GM18499 (cell line): Measurements from ENCODE around the gene GBX2.

Experiments
- ATAC-seq: cut with Tn5 transposase; IDR thresholded peaks from one replicate; pipeline ENCODE4 v1.9.1; 2021; ENCODE audit warnings: moderate number of reproducible peaks; ENCODE audit not compliant: insufficient read depth, unreplicated experiment

GBX2 gene

DNA sequence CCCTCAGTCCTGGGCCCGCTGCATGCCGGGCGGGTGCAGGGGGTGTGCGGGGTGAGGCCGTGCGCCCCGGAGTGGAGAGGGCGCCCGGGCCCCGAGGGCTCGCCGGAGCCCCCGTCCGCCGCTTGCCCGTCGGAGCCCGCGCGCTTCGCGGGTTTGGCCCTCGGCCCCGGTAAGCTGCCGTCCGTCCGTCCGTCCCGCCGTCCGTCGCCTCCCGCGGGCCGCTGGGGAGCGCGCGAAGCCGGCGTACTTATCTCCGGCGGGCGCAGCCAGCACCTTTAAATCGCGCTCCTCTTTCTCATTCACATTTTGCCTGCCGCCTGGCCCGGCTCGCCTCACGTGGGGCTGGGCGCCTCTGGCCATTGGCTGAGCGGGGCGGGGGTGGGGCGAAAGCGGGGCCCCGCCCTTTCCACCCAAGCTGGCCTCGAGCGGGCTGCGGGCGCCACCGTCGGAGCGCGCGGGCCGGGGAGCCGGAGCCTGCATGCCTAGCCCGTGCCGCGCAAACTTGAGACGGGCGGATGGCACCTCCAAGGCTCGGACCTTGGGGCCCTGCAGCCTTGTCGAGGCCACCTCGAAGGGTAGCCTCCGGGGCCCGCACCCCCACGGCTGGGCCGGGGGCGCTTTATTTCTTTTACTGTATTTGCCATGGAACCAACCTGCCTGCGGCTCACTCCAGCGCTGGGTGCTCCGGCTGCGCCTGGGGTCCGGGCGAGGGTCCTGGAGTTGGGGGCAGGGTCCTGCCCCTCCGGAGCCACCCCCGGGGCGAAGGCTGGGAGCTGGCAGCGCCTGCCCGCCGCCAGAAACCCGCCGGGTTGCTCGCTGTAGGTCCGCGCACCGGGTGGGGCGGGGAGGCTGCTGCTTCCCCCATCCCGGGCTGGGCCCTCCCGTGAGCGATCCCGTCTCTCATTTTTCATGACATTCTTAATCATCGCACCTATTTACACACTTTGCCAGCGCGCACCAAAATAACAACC is at the start of gene GBX2:
Gene GBX2, minus strand, starts transcription at position 277 of the 971 bp plus-strand sequence. CDS start 415 bp downstream, outside the sequence.
- ATAC-seq, result no peak

DNA sequence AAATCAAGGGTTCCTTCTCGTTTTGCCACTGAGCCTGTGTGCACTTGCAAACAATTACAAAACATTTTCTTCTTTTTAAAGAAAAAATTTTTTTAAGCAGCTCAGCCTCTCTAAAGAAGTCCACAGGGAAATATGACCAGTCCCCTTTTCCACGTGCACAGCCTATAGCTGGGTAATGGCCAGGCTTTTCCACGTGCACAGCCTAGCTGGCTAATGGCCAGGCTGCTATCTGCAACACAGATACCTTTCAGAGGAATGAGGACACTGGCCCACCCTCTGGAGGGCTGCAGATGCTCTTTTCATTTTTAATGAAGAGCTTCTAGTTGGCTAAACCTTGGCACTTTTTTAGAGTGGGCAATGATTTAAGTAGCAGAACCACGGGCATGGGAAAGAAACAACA is 49.7 kb upstream of the GBX2 start:
- ATAC-seq, result no peak

DNA sequence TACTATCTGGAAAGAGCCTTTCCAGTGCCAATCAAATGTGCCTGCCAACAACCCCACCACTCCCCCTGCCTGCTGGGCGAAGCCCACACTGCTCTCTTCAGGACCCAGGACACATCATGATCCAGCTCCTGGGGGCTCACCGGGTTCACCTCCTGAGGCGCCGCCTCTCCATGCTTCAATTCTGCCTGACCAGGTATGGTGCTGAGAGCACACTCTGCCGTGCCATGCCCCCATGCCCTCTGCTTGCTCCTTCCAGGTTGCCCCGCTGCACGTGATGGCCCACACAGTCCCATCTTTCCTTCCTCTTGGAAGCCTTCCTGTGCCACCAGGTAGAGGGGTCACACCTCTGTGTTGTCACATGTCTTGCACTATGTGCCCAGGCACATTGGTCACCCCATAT is 48.5 kb upstream of the GBX2 start:
- no peak for ATAC-seq

DNA sequence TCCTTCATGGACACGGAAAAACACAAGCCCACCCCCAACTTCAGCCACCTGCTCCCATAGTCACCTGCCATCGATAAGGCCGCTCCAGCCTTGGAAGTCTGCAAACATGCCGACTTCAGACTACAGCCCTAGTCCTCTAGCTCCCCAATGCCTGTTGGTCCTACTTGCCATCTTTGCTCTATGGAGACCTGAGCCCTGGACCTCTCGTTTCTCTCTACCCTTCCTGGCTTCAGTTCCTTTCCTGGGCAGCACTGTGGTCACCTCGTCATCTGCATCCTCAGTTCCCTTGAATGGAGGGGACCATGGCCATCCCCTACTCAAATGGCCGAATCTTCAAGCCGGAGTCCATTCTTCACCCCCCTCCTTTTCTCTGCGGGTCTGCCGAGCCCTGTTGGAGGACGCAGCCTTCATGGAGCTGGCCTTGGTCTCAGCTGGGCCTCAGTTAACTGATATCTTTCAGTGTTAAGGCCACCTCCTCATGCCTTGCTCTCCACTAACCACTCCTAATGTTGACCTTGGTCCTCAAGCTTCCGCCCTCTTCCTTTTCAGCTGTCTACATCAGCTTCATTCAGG is 47.7 kb upstream of the GBX2 start:
- no peak for ATAC-seq

DNA sequence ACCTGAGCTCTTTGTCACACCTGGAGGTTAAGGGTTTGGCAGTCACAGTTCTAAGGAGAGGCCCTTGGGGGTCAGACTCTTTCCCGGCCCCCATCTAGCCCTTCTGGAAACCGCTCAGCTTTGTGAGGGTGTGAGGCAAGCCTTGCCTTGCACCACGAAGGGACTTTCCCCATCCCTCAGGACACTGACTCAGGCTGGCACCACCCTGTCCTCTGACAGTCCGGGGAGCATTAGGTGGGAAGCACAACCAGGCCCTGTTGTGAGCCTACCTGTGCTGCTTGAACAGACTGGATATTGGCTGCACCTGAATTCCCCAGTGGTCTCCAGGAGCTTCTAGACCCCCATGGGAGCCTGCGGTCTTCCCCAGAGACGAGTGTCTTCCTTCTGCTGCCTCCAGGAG is 47.0 kb upstream of the GBX2 start:
- no peak for ATAC-seq

DNA sequence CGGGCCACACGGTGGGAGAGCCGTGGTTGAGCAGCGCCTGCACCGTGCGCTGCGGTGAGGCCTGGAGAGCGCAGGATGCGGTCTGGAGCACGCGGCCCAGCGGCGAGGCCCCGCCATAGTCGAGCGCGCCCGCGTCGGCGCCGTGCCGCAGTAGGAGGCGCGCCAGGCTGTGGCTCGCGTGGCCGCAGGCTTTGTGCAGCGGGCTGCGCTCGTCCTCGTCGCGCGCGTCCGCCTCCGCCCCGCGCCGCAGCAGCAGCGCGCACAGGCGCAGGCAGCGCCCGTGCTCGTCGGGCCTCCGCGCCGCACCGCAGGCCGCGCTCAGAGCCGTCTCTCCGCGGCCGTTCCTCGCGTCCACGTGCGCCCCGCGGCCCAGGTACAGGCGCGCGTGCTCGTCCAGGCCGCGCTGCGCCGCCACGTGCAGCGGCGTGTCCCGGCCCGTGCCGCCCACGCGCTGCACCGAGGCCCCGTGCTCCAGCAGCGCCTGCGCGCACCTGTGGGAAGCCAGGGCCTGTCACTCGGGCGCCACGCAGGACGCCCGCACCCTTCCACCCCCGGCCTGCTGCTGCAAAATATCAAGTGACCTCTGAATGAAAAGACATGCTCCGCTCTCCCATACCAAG is 46.3 kb upstream of the GBX2 start:
- ATAC-seq, result no peak

DNA sequence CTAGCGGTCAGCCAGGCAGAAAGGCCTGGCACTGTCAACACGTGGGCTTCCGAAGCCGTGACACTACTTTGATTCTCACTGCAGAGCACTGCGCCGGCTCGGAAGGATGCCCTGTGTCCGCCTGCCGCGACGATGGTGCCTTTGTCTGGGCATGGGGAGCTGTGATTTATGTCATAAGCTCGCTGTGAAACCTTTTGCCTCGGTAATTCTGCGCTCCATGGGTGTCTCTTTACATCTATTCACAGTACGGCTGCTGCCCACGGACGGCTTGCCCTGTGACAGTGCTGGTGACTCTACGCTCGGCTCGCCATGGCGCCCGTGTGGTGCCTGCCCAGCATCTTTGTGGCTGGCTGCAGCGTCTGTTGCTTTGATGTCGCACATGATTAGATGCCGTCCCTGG is 43.1 kb upstream of the GBX2 start:
- no peak for ATAC-seq

DNA sequence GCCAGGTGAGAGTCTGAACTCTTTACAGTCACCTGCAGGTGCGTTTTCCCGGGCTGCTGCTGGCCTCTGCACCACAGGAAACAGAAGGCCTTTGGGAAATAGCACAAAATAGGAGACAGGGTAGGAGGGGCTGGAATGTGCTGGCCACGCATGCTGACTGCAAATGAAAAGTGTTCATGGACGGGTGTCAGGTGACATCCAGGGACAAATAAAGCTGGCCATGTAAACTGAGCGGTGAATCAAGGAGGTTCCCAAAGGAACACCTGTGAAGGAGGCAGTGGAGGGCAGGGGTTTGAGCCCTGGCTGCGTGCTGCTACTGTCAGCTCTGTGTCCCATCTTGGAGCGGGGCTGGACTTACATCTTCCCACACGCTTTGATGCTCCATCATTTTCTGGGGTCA is 42.4 kb upstream of the GBX2 start:
- no peak for ATAC-seq

DNA sequence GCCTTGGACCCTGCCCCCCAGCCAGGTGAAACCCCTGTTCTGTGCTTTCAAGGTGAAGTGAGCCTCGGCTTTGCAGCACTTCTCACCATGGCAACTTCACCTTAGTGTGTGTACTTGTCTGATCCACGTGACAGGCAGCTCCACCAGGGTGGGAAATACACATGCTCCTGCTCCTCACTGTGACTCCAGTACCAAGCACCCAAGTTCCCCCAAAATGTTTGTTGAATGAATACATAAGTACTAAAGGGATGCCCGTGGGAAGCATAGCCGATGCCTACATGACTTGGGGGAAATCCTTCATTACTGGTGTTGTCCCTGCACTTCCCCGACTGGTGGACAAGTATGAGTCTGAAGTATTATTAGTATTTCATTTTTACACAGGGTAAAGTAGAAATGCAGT is 41.8 kb upstream of the GBX2 start:
- no peak for ATAC-seq

DNA sequence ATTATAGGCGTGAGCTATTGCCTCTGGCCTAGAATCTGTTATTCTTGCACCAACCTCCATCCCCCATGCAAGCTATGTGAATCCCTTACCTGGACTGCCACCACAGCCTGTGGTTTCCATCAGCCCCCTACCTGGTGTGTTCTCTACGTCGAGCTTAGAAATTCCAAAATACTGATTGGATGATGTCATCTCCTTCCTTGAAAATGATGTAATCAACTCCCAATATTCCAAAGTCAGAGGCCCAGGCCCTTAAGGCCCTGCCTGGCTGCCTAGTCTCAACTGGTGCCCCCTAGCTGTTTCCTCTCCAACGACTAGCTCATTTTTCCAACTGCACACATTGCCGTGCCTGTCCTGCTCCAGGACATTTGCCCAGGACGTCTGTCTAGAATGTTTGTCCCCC is 41.3 kb upstream of the GBX2 start:
- ATAC-seq, result no peak

DNA sequence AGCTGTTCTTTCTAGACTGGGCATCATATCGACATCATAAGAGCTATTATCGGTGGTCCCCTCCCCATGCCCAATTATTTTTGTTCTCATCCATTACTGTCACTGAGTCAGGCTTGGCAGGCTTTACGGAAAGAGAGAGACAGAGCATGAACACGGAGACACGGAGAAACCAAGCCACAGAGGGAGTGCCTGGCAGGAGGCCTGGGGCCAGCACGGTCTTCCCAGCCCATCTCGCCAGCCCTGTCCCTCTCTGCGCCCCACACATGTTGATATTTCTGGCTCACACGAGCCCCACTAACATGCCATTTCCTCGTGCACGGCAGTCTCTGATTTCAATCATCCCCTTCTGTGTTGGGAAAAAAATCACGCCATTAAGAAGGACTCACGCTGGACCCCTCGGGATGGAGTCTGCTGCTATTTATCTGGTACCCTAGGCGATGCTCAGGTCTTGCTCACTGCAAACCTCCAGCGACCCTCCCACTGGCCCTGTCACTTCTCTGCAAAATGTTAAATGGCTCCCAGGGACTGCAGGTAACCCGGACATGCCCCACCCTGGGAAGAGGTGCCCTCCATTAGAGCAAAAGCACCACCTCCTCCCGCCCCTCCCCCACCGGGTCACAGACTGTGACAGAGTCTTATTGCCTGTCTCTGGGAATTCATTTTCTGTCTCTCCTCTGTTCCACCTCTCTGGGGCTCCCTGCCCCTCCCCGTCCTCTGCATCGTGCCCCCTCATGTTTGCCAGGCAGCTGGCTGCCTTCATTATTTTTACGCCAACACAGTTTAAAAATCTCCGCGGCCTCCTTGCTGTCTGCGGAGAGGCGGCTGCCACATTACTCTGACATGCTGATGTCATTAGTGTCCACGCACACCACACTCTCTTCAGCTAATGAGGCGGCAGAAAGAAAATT is 40.1 kb upstream of the GBX2 start:
- no peak for ATAC-seq

DNA sequence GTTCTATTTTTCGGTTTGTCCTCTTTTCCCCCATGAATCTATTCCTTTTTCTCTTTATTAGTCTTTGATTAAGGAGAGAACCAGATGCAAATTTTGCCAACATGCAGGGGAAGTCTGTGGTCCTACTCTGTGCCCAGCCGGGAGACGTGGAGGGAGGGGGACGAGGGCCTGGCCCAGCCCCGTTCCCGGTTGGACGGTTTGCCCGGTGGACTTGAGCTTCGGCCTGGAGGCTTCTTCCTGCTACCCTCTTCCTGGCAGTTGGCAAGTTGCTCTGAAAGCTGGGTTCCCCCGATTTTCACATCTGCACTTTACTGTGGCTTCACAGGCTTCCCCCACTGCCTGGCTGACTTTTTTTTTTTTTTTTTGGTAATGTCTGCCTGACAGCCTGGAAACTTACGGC is 39.3 kb upstream of the GBX2 start:
- ATAC-seq, result no peak

DNA sequence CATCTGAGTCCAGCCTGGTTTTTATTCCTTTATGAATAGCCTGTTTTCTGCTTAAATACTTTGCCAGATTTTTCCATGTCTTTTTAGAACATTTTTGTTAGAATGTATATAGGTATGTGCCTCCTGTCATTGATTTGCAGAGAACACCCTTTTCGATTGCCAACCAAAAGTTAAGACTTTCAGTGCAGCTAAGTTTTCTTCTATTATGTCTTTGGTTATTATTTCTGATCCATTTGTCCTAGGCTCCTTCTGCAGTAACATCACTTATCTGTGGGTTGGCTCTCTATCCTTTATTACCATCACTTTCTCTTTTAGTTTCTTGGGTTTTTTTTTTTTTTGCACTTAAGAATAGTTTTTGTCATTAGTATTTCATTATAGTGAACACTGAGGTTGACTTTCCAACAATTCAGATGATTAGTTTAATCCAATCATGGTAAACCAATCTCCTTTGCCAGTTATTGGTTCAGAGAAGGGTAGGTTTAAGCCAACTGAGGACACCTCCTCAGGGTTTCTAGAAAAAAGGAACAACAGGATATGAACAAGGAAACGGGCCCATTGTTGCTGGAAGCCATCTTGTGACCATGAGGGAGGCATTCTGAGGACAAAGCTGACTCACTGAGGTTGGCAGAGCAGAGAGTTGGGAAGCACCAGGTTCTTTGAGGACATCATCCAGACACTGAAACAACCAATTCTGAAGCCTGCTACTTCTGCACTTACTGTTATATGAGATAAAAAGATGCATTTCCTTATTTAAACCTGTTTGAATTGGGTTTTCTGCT is 37.9 kb upstream of the GBX2 start:
- no peak for ATAC-seq

DNA sequence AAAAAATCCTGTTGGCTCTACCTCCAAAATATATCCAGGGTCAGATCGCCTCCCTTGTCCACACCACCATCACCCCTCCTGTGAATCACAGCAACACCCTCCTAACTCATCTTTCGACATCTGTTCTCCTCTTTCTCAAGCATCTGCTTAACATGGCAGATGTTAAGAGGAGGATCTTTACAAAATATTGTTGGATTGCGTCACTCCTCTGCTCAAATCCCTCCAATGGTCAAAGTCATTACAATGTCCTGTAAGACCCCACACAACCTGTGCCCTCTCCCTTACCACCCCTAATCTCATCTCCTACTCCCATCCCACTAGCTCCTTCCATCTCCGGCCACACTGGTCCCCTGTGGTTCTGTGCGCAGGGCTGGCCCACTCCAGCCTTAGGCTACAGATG is 36.8 kb upstream of the GBX2 start:
- ATAC-seq, result no peak

DNA sequence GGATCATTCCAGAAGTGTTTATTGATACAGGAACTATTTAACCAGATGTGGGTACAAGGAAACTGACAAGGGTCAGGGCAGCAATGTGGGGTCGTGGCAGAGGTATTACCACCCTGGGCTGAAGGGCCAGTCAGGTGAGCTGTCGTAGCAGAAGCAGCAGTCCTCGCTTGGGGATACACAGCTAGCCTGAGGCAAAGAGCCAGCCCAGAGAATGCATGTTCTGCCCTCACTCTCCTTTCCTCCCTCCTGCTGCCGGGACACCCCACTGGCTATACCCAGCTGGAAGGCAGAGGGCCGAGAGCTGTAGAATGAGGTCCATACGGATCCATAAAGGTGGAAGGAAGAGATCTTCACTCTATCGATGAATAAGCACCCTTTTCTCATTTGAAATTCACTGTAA is 32.2 kb upstream of the GBX2 start:
- no peak for ATAC-seq

DNA sequence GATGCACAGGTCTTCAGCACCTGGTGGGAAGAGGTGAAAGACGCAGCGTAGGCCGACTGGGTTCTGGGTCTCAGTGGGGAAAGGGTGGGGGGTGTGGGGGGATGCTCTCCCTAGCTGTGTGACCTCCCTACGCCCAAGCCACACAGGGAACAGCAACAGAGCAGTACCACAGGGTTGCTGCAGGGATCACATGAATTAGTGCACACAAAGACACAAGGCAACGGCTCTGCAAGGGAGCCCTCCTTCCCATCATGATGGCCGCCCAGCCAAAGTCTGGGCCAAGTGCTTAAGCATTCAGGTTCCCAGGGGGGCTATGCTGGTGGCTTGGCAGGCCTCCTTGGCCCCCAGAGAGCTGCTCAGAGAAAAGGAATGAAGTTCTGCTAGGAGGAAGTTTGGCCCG is 28.2 kb upstream of the GBX2 start:
- no peak for ATAC-seq

DNA sequence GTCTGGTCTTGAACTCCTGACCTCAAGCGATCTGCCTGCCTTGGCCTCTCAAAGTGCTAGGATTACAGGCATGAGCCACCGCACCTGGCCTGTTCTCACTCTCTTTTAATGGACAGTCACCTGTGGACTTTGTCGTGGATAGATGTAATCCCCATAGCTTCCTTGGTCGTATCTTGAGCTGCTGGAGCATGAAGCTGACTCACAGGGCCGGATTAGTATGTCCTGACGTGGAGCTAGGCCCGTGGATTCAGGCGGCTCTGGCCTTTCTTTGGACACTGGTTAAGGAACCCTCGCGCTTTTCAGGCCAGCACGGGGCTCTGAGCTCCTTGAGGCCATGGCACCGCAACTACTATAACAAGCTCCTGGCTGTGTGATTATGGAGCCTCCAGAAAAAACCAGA is 27.5 kb upstream of the GBX2 start:
- no peak for ATAC-seq

DNA sequence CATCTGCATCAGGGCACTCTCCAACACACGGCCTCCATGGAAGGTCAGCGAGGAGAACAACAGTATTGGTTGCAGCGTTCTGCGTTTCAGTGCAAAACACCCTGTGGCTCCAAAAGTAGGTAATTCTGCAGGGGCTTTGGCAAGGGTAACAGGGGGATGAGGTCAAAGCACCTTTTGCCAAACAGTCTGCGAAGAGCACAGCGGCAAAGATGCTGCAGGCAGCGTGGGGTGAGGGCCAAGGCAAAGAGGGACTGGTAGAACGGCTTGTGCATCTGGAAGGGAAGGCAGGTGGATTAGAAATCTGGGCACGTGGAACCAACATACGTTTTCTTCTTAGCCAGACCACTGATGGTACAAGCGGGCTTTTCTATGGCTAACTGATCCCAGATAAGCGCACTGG is 26.6 kb upstream of the GBX2 start:
- no peak for ATAC-seq

DNA sequence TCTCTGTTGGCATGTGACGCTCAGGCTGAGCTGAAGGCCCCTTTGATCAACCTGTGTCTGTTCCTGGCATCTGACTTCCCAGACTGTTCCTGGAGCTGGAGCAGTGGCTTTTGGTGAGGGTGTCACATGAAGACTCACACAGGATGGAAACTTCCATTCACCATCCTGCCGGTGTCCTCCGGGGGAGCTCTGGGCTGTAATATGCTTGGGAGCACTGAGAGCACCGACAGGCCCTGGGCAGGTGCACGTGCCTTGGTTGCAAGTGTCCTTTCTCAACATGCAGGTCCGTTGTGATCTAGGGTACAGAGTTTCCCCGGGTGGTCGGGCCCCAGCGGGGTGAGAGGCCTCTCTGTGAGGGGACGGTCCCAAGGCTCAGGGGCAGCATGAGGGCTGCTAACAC is 24.8 kb upstream of the GBX2 start:
- ATAC-seq, result no peak

DNA sequence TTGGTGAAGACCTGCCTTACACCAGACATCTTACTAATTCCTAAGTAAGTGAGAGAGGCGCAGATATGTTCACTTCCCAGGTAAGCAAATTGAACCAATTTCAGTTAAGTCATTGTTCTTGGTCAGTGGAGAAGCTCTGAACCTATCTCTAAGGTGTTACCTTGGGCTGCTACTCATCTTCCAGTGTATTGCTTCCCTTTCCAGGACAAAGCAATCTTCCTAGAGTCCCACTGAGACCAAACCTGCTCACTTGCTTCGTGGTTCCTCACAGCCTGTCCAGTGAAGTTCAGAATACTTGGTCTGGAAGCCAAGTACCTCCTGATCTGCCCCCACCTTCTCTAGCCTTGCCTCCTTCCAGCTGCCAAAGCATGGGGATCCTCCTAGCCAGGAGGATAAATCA is 22.5 kb upstream of the GBX2 start:
- ATAC-seq, result no peak
